Measurements from ENCODE around the gene CKAP4. TPM values are rescaled to one million over a fixed set of nuclear protein-coding genes. Genes with fewer than 3 reads are reported as not detected.

Gene CKAP4
- total and polyA plus RNA-seq, 2 of the 13 experiments (the other 11 are each of a cell fraction or from before 2014, with no cell fraction given) = 39.2 to 70.2 TPM

DNA sequence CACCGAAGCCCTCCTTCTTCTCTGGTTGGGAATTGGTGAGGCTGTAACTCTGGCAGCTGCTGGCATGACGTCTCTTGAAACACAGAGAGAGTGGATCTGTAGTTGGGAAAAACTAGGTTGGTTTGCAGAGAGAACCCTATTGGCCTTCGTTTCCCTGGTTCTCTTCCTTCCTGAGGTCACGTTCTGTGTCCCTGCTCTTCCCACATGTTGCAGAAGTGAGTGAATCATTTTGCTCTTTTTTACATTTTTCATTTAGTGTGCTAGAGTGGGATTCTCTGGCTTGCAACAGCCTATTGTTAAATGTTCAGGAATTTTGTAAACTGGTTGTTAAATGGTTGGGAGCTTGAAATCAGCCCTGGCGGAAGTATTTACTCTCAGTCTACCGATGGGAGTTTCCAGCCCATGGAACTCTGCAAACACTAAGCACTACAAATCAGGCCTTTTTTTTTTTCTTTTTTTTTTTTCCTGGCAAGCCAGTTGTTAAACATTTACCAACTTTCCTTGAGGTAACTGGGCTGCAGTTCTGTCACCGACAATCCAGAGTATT lies 26.8 kb upstream of the CKAP4 start (continued):
- TF ChIP-seq, protein P1, sequence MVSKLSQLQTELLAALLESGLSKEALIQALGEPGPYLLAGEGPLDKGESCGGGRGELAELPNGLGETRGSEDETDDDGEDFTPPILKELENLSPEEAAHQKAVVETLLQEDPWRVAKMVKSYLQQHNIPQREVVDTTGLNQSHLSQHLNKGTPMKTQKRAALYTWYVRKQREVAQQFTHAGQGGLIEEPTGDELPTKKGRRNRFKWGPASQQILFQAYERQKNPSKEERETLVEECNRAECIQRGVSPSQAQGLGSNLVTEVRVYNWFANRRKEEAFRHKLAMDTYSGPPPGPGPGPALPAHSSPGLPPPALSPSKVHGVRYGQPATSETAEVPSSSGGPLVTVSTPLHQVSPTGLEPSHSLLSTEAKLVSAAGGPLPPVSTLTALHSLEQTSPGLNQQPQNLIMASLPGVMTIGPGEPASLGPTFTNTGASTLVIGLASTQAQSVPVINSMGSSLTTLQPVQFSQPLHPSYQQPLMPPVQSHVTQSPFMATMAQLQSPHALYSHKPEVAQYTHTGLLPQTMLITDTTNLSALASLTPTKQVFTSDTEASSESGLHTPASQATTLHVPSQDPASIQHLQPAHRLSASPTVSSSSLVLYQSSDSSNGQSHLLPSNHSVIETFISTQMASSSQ (IDR thresholded peaks at IDR 0.05; ENCODE audit: low read depth) = peak; percentile 93
- TF ChIP-seq, protein P1 (CRISPR knock-in tag; IDR thresholded peaks at IDR 0.05; ENCODE audit: borderline replicate concordance) = peak; percentile 86; the same call in 1 of the 2 replicates
- TF ChIP-seq PHF20 (CRISPR knock-in tag; IDR thresholded peaks at IDR 0.05) (0 out of 2 replicates have a peak, but pooled peaks have one; percentile 21), ZNF460 (CRISPR knock-in tag; IDR thresholded peaks at IDR 0.05; ENCODE audit: borderline replicate concordance) (no peak), HOXA5 (CRISPR knock-in tag; IDR thresholded peaks at IDR 0.05) (0 out of 2 replicates have a peak, but pooled peaks have one; percentile 32), SP5 (CRISPR knock-in tag; IDR thresholded peaks at IDR 0.05; ENCODE audit: borderline replicate concordance, low read depth) (no peak), ZEB1 (IDR thresholded peaks at IDR 0.05; ENCODE audit: insufficient replicate concordance, low read depth) (no peak), ZNF317 (CRISPR knock-in tag; IDR thresholded peaks at IDR 0.05) (peak; percentile 76), MEIS2 (CRISPR knock-in tag; IDR thresholded peaks at IDR 0.05) (peak; percentile 53; the same call in 1 of the 2 replicates), IKZF4 (CRISPR knock-in tag; IDR thresholded peaks at IDR 0.05; ENCODE audit: borderline replicate concordance, low read depth, not compliant biosample characterization) (no peak), NPAS2 (CRISPR knock-in tag; IDR thresholded peaks at IDR 0.05; ENCODE audit: borderline replicate concordance) (no peak), ZNF230 (CRISPR knock-in tag; IDR thresholded peaks at IDR 0.05) (no peak), SRSF4 (IDR thresholded peaks at IDR 0.05; ENCODE audit: low read depth, low read length, poor library complexity, severe bottlenecking) (no peak), ZNF775 (CRISPR knock-in tag; IDR thresholded peaks at IDR 0.05; ENCODE audit: borderline replicate concordance) (0 out of 2 replicates have a peak, but pooled peaks have one; percentile 29)
- TF ChIP-seq, protein P2, sequence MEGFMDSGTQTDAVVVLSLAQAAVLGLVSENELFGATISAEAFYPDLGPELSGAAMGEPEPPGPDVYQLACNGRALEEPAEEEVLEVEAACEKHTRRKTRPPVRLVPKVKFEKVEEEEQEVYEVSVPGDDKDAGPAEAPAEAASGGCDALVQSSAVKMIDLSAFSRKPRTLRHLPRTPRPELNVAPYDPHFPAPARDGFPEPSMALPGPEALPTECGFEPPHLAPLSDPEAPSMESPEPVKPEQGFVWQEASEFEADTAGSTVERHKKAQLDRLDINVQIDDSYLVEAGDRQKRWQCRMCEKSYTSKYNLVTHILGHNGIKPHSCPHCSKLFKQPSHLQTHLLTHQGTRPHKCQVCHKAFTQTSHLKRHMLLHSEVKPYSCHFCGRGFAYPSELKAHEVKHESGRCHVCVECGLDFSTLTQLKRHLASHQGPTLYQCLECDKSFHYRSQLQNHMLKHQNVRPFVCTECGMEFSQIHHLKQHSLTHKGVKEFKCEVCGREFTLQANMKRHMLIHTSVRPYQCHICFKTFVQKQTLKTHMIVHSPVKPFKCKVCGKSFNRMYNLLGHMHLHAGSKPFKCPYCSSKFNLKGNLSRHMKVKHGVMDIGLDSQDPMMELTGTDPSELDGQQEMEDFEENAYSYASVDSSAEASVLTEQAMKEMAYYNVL (CRISPR knock-in tag; IDR thresholded peaks at IDR 0.05; ENCODE audit: borderline replicate concordance) = peak; percentile 72; the same call in 1 of the 2 replicates
- TF ChIP-seq, protein P3, sequence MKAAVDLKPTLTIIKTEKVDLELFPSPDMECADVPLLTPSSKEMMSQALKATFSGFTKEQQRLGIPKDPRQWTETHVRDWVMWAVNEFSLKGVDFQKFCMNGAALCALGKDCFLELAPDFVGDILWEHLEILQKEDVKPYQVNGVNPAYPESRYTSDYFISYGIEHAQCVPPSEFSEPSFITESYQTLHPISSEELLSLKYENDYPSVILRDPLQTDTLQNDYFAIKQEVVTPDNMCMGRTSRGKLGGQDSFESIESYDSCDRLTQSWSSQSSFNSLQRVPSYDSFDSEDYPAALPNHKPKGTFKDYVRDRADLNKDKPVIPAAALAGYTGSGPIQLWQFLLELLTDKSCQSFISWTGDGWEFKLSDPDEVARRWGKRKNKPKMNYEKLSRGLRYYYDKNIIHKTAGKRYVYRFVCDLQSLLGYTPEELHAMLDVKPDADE (CRISPR knock-in tag; IDR thresholded peaks at IDR 0.05) = no peak
- TF ChIP-seq, protein P4, sequence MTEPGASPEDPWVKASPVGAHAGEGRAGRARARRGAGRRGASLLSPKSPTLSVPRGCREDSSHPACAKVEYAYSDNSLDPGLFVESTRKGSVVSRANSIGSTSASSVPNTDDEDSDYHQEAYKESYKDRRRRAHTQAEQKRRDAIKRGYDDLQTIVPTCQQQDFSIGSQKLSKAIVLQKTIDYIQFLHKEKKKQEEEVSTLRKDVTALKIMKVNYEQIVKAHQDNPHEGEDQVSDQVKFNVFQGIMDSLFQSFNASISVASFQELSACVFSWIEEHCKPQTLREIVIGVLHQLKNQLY (CRISPR knock-in tag; IDR thresholded peaks at IDR 0.05) = no peak
- TF ChIP-seq, protein P5, sequence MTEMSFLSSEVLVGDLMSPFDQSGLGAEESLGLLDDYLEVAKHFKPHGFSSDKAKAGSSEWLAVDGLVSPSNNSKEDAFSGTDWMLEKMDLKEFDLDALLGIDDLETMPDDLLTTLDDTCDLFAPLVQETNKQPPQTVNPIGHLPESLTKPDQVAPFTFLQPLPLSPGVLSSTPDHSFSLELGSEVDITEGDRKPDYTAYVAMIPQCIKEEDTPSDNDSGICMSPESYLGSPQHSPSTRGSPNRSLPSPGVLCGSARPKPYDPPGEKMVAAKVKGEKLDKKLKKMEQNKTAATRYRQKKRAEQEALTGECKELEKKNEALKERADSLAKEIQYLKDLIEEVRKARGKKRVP (CRISPR knock-in tag; IDR thresholded peaks at IDR 0.05) = peak in 1 of 2 experiments; percentile 54; a peak in 1 of 4 replicates

Measured in HepG2 (cell line).